GM19467 (cell line): ENCODE results near the gene RRP12.

Source experiments
- ATAC-seq: cut with Tn5 transposase; IDR thresholded peaks from one replicate; pipeline ENCODE4 v1.9.1; 2021; ENCODE audit warnings: mild to moderate bottlenecking, moderate library complexity; ENCODE audit not compliant: unreplicated experiment

RRP12 gene

GRCh38 chr10:97336006-97336405, 65.1 kb downstream of the RRP12 start:
- ATAC-seq = no peak

GRCh38 chr10:97335188-97335619, 65.9 kb downstream of the RRP12 start:
- ATAC-seq = no peak

GRCh38 chr10:97334370-97335175, 66.6 kb downstream of the RRP12 start, which contains the start of gene FRAT2:
Gene FRAT2 (minus strand): TSS chr10:97334729. CDS start chr10:97334572, 157 bp downstream.
- peak; percentile 80 for ATAC-seq

- peak; percentile 3 for ATAC-seq
These were observed 67.4 kb downstream of the RRP12 start for GRCh38 chr10:97333601-97334369.

- ATAC-seq = no peak
These were observed 67.9 kb downstream of the RRP12 start for GRCh38 chr10:97333351-97333600.

GRCh38 chr10:97332591-97333350, 68.4 kb downstream of the RRP12 start:
- no peak for ATAC-seq

- ATAC-seq = no peak
These were observed 69.9 kb downstream of the RRP12 start for GRCh38 chr10:97331153-97331703.

- no peak for ATAC-seq
These were observed 71.4 kb downstream of the RRP12 start for GRCh38 chr10:97329766-97330165.

- ATAC-seq = no peak
These were observed 72.3 kb downstream of the RRP12 start for GRCh38 chr10:97328646-97329453.

- no peak for ATAC-seq
These were observed 73.5 kb downstream of the RRP12 start for GRCh38 chr10:97327348-97328294.

- ATAC-seq = no peak
These were observed 75.4 kb downstream of the RRP12 start for GRCh38 chr10:97325754-97326153.

- no peak for ATAC-seq
These were observed 77.6 kb downstream of the RRP12 start for GRCh38 chr10:97323501-97323900.

GRCh38 chr10:97321804-97322190, 79.3 kb downstream of the RRP12 start:
- ATAC-seq = no peak

- ATAC-seq = no peak
These were observed 79.9 kb downstream of the RRP12 start for GRCh38 chr10:97321032-97321803.

- no peak for ATAC-seq
These were observed 80.6 kb downstream of the RRP12 start for GRCh38 chr10:97320480-97321031.

- peak; percentile 24 for ATAC-seq
These were observed 81.3 kb downstream of the RRP12 start for GRCh38 chr10:97319671-97320479.
